GM12872 (cell line): ENCODE data around the gene ZCCHC7.

Experiments
- TF ChIP-seq, protein P1 (sequence below): IDR thresholded peaks from 3 replicates; pipeline ENCODE4 v1.5.1; 2011; ENCODE audit warnings: low read depth, mild to moderate bottlenecking, low read length, moderate library complexity; ENCODE audit not compliant: insufficient read depth

Gene ZCCHC7

DNA sequence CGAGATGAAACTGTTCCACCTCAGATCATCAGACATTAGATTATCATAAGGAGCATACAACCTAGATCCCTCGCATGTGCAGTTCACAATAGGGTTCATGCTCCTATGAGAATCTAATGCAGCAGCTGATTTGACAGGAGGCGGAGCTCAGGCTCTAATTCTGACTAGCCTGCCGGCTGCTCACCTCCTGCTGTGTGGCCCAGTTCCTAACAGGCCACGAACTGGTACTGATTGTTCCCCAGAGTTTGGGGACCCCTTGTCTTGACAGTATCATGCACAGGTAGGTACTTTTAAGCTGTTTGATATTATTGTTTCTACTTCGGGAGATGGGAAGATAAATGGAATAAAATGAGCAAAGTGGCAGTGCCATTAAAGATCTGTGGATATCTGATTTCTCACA, 66.9 kb downstream of the ZCCHC7 start:
- TF ChIP-seq, protein P1, sequence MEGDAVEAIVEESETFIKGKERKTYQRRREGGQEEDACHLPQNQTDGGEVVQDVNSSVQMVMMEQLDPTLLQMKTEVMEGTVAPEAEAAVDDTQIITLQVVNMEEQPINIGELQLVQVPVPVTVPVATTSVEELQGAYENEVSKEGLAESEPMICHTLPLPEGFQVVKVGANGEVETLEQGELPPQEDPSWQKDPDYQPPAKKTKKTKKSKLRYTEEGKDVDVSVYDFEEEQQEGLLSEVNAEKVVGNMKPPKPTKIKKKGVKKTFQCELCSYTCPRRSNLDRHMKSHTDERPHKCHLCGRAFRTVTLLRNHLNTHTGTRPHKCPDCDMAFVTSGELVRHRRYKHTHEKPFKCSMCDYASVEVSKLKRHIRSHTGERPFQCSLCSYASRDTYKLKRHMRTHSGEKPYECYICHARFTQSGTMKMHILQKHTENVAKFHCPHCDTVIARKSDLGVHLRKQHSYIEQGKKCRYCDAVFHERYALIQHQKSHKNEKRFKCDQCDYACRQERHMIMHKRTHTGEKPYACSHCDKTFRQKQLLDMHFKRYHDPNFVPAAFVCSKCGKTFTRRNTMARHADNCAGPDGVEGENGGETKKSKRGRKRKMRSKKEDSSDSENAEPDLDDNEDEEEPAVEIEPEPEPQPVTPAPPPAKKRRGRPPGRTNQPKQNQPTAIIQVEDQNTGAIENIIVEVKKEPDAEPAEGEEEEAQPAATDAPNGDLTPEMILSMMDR: no peak

- TF ChIP-seq, protein P1: no peak
Observed at GRCh38 chr9:37187713-37188439, 67.5 kb downstream of the ZCCHC7 start.

DNA sequence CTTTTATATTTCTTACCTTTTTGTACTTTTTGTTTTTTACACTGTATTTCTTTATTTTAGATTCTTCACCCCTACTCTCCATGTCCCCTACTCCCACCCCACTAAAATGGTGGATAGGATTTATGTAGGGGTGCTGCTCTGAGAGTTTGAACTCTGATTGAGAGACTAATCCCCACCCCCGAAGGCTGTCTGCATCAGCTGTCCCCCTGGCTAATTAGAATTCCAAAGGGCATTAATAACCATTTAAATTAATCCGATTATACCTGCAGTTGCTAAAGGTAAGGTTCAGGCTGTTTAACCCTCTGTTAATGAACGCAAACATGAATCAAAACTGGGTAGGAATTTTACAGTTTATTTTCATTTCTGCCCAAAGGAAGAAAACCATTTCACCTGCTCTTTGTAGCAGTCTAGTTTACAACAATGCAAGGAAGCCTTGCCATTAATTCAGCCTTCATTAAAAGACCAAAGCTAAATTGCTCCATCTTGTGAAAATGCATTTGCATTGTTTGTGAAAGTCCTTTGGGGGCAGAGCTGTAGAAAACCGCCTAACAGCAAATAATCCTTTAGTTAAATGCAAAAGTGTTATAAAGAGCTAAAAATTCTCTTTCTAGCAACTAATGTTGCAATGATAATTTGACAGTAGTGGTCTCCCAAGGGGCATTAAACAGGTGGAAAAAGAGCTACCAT, 71.2 kb downstream of the ZCCHC7 start:
- TF ChIP-seq, protein P1: 0 out of 3 replicates have a peak, but pooled peaks have one; percentile 6

DNA sequence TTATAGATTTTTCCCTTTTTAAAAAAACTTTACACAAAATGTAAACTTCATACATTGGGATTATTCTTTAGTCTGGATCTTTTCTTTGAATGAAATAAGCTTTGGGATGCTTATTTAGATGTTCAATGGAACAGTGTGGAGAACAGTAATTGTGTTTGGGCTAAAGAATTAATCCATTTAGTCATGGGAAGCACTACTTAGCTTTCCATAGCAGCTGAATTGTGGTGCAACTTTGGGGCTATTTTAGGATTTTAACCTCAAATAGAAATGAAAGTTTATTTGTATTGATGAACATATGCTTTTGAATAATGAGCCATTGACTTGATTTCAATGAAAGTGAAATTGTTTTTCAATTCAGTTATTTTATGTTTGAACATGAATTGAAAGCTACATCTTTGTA, 72.4 kb downstream of the ZCCHC7 start:
- TF ChIP-seq, protein P1: no peak

- TF ChIP-seq, protein P1: no peak
Observed at GRCh38 chr9:37197158-37198038, 77.0 kb downstream of the ZCCHC7 start.

DNA sequence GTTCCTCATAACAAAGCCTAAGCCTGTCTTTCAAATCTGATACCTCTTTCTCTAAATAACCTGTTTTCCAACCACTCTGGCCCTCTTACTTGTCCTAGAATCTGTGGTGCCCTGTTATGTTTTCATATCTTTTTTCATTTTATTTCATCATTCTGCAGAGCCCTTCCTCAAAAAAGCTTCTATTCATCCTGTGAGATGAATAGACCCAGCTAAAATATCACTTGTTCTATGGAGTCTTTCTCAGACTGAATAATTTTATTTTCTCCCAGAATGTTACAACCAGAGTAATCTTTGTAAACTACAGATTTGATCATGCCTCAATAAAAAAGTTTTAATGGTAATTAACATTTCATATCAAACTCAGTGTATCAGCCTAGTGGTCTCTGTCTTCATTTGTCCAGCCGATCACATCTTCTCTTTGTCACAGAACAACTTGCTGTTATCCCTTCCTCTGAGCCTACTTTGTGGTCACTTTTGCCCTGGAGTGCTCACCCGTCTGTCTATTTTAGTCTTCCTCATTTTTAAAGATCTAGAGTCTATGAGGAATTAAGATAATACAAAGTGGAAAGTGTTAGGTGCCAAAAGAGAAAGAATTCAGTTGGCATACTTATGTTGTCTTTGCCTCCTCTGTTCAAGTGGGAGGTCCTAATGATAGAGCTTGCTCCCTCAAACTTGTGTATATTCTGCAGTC, 77.8 kb downstream of the ZCCHC7 start:
- TF ChIP-seq, protein P1: no peak
